ENCODE measurements around the gene DLGAP1. TPM values are rescaled to one million over a fixed set of nuclear protein-coding genes. Genes with fewer than 3 reads are reported as not detected.

Gene DLGAP1
- total and polyA plus RNA-seq, 4 donors = 0.06 to 1.2 (median 0.17) TPM; not detected in 1

DNA sequence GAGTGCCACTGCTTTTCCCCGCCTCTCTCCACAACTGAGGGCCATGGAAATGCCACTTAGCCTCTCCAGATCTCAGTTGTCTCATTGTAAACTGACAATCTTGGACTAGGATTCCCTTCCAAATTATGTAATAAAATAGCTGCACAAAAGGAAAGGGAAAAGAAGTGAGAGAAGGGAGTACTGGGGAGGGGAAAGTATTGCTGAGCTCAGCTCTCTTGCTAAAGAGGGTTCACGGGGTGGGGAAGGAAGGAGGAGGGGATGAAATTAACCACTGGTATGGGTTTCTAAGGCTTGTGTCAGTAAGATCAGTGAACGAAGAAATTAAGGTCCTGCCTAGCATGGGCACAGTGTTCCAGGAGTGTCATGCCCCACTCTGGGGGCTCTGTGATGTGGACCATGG, 587.9 kb downstream of the DLGAP1 start:
- Histone ChIP-seq H3K36me3 (ENCODE audit: control insufficient read depth in 4 of 4, insufficient read depth in 3 of 4, low read depth in 1 of 4, low read length in 3 of 4) (no peaks in the 10 kb centered on the region), H3K9ac (ENCODE audit: low read depth in 1 of 2, low read length in 2 of 2) (no peak overlapping the region), H3K9me3 (ENCODE audit: control insufficient read depth in 4 of 4, low read length in 3 of 4) (no peaks in the 10 kb centered on the region), H3K4me3 (ENCODE audit: low read depth in 1 of 3, low read length in 3 of 3) (no peak overlapping the region), H3K27me3 (ENCODE audit: control insufficient read depth in 4 of 4, insufficient read depth in 4 of 4, low read length in 3 of 4) (peaks cover 0 to 2% (median 0%) of the 10 kb centered on the region in 4 donors), H3K4me1 (ENCODE audit: control insufficient read depth in 4 of 4, insufficient read depth in 4 of 4, low read length in 3 of 4) (no peaks in the 10 kb centered on the region), H3K27ac (ENCODE audit: low read depth in 1 of 2, low read length in 2 of 2) (no peak overlapping the region)
- no peak for TF ChIP-seq JUND (IDR thresholded peaks at IDR 0.05)
- TF ChIP-seq TAF1 (conservative IDR thresholded peaks at IDR 0.05) = no peak
- TF ChIP-seq RXRA (IDR thresholded peaks at IDR 0.05) = no peak
- TF ChIP-seq FOXA2 (IDR thresholded peaks at IDR 0.05) = no peak
- no peak for TF ChIP-seq NR2F2 (IDR thresholded peaks at IDR 0.05)
- TF ChIP-seq, protein P1, sequence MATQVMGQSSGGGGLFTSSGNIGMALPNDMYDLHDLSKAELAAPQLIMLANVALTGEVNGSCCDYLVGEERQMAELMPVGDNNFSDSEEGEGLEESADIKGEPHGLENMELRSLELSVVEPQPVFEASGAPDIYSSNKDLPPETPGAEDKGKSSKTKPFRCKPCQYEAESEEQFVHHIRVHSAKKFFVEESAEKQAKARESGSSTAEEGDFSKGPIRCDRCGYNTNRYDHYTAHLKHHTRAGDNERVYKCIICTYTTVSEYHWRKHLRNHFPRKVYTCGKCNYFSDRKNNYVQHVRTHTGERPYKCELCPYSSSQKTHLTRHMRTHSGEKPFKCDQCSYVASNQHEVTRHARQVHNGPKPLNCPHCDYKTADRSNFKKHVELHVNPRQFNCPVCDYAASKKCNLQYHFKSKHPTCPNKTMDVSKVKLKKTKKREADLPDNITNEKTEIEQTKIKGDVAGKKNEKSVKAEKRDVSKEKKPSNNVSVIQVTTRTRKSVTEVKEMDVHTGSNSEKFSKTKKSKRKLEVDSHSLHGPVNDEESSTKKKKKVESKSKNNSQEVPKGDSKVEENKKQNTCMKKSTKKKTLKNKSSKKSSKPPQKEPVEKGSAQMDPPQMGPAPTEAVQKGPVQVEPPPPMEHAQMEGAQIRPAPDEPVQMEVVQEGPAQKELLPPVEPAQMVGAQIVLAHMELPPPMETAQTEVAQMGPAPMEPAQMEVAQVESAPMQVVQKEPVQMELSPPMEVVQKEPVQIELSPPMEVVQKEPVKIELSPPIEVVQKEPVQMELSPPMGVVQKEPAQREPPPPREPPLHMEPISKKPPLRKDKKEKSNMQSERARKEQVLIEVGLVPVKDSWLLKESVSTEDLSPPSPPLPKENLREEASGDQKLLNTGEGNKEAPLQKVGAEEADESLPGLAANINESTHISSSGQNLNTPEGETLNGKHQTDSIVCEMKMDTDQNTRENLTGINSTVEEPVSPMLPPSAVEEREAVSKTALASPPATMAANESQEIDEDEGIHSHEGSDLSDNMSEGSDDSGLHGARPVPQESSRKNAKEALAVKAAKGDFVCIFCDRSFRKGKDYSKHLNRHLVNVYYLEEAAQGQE (IDR thresholded peaks at IDR 0.05) = no peak
- no peak for TF ChIP-seq HNF4A (conservative IDR thresholded peaks at IDR 0.05)
- TF ChIP-seq, protein P2, sequence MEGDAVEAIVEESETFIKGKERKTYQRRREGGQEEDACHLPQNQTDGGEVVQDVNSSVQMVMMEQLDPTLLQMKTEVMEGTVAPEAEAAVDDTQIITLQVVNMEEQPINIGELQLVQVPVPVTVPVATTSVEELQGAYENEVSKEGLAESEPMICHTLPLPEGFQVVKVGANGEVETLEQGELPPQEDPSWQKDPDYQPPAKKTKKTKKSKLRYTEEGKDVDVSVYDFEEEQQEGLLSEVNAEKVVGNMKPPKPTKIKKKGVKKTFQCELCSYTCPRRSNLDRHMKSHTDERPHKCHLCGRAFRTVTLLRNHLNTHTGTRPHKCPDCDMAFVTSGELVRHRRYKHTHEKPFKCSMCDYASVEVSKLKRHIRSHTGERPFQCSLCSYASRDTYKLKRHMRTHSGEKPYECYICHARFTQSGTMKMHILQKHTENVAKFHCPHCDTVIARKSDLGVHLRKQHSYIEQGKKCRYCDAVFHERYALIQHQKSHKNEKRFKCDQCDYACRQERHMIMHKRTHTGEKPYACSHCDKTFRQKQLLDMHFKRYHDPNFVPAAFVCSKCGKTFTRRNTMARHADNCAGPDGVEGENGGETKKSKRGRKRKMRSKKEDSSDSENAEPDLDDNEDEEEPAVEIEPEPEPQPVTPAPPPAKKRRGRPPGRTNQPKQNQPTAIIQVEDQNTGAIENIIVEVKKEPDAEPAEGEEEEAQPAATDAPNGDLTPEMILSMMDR (IDR thresholded peaks at IDR 0.05; ENCODE audit: low read depth, low read length, missing input control) = no peak
- no peak for TF ChIP-seq SP1 (IDR thresholded peaks at IDR 0.05)
- TF ChIP-seq, protein P3, sequence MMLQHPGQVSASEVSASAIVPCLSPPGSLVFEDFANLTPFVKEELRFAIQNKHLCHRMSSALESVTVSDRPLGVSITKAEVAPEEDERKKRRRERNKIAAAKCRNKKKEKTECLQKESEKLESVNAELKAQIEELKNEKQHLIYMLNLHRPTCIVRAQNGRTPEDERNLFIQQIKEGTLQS (IDR thresholded peaks at IDR 0.05) = no peak
- no peak for TF ChIP-seq HNF4G (IDR thresholded peaks at IDR 0.05)
- TF ChIP-seq RAD21 (IDR thresholded peaks at IDR 0.05) = no peak
- no peak for TF ChIP-seq EGR1 (IDR thresholded peaks at IDR 0.05; ENCODE audit: low read depth in 2 of 2)
- no peak for TF ChIP-seq YY1 (IDR thresholded peaks at IDR 0.05)
- TF ChIP-seq, protein P4, sequence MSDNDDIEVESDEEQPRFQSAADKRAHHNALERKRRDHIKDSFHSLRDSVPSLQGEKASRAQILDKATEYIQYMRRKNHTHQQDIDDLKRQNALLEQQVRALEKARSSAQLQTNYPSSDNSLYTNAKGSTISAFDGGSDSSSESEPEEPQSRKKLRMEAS (IDR thresholded peaks at IDR 0.05) = no peak
- TF ChIP-seq GABPA (IDR thresholded peaks at IDR 0.05 in 1 of 2, conservative IDR thresholded peaks at IDR 0.05 in 1 of 2) = no peak
- TF ChIP-seq, protein P5, sequence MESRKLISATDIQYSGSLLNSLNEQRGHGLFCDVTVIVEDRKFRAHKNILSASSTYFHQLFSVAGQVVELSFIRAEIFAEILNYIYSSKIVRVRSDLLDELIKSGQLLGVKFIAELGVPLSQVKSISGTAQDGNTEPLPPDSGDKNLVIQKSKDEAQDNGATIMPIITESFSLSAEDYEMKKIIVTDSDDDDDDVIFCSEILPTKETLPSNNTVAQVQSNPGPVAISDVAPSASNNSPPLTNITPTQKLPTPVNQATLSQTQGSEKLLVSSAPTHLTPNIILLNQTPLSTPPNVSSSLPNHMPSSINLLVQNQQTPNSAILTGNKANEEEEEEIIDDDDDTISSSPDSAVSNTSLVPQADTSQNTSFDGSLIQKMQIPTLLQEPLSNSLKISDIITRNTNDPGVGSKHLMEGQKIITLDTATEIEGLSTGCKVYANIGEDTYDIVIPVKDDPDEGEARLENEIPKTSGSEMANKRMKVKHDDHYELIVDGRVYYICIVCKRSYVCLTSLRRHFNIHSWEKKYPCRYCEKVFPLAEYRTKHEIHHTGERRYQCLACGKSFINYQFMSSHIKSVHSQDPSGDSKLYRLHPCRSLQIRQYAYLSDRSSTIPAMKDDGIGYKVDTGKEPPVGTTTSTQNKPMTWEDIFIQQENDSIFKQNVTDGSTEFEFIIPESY (IDR thresholded peaks at IDR 0.05) = no peak
- no peak for TF ChIP-seq FOXA1 (IDR thresholded peaks at IDR 0.05)
- DNase-seq (ENCODE audit: low spot score) = no peak
- WGBS = 87% methylated on average over 3 of the region's 3 CpGs

Measured in liver (tissue), 9 donors.